ENCODE measurements around the gene CARD9. TPM values are rescaled to one million over a fixed set of nuclear protein-coding genes. Genes with fewer than 3 reads are reported as not detected.

CARD9 gene
- total and polyA plus RNA-seq, 2 donors, result 2.8 to 3.5 TPM

- Histone ChIP-seq H3K4me3 (ENCODE audit: low read length in 2 of 2) (peak within 1 kb of the TSS; percentile 74 to 99), H3K4me1 (ENCODE audit: control insufficient read depth in 2 of 2, insufficient read depth in 2 of 2, low read length in 2 of 2) (peaks cover 6 to 10% of the 10 kb centered on the region in 2 donors), H3K27ac (ENCODE audit: low read depth in 1 of 2, low read length in 1 of 2) (peak within 1 kb of the TSS; percentile 83 to 96), H3K9me3 (ENCODE audit: control insufficient read depth in 2 of 2, insufficient read depth in 1 of 2, low read length in 1 of 2) (peaks cover 0 to 12% of the 10 kb centered on the region in 2 donors), H3K27me3 (ENCODE audit: control insufficient read depth in 2 of 2, insufficient read depth in 1 of 2, low read length in 1 of 2) (peaks cover 2 to 11% of the 10 kb centered on the region in 2 donors), H3K36me3 (ENCODE audit: control insufficient read depth in 2 of 2, insufficient read depth in 2 of 2, low read length in 1 of 2) (peaks cover 0 to 36% of the 10 kb centered on the region in 2 donors)
- 1% methylated on average over 97 of the region's 97 CpGs for WGBS
- peak; percentile 69 to 95 (median 89) for DNase-seq (ENCODE audit: low read depth in 6 of 9, low spot score in 9 of 9)
Measured at GRCh38 chr9:136363106-136363948, 10.1 kb downstream of the CARD9 start, which contains the start of gene DNLZ. Gene DNLZ, minus strand, starts transcription at chr9:136363744. Its CDS starts 30 bp downstream, at chr9:136363714.

DNA sequence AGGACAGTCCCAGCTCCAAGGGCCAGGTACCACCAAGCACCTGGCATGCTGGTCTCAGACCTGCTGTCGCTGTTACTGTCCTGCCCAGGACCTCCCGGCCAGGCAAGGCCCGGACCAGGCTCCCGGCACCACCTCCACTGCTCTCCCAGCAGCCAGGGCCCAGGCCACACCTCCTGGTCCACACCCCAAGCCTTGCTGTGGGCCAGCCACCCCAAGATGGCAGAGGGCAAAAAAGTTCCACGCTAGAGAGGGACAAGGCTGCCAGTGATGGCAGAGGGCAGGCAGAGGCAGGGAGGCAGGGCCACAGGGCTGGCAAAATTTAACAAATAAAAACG, 11.1 kb downstream of the CARD9 start:
- DNase-seq (ENCODE audit: low read depth in 6 of 9, low spot score in 9 of 9), result no peak
- Histone ChIP-seq H3K9me3 (ENCODE audit: control insufficient read depth in 2 of 2, insufficient read depth in 1 of 2, low read length in 1 of 2) (peaks cover 0 to 12% of the 10 kb centered on the region in 2 donors), H3K27me3 (ENCODE audit: control insufficient read depth in 2 of 2, insufficient read depth in 1 of 2, low read length in 1 of 2) (peaks cover 2 to 11% of the 10 kb centered on the region in 2 donors), H3K4me1 (ENCODE audit: control insufficient read depth in 2 of 2, insufficient read depth in 2 of 2, low read length in 2 of 2) (peaks cover 6 to 10% of the 10 kb centered on the region in 2 donors), H3K36me3 (ENCODE audit: control insufficient read depth in 2 of 2, insufficient read depth in 2 of 2, low read length in 1 of 2) (peaks cover 0 to 44% of the 10 kb centered on the region in 2 donors), H3K4me3 (ENCODE audit: low read length in 2 of 2) (no peak overlapping the region), H3K27ac (ENCODE audit: low read depth in 1 of 2, low read length in 1 of 2) (no peak overlapping the region)
- WGBS, result 98% methylated on average over 6 of the region's 6 CpGs

GRCh38 chr9:136361754-136362449, 11.6 kb downstream of the CARD9 start:
- DNase-seq (ENCODE audit: low read depth in 6 of 9, low spot score in 9 of 9), result no peak
- H3K36me3 ChIP-seq (ENCODE audit: control insufficient read depth in 2 of 2, insufficient read depth in 2 of 2, low read length in 1 of 2), result peaks cover 0 to 44% of the 10 kb centered on the region in 2 donors

GRCh38 chr9:136361047-136361753, 12.3 kb downstream of the CARD9 start:
- 95% methylated on average over 43 of the region's 43 CpGs for WGBS
- H3K27ac ChIP-seq (ENCODE audit: low read depth in 1 of 2, low read length in 1 of 2), result no peak overlapping the region
- peaks cover 3 to 44% of the 10 kb centered on the region in 2 donors for H3K36me3 ChIP-seq (ENCODE audit: control insufficient read depth in 2 of 2, insufficient read depth in 2 of 2, low read length in 1 of 2)
- no peak for DNase-seq (ENCODE audit: low read depth in 6 of 9, low spot score in 9 of 9)
- peaks cover 6 to 10% of the 10 kb centered on the region in 2 donors for H3K4me1 ChIP-seq (ENCODE audit: control insufficient read depth in 2 of 2, insufficient read depth in 2 of 2, low read length in 2 of 2)
- H3K27me3 ChIP-seq (ENCODE audit: control insufficient read depth in 2 of 2, insufficient read depth in 1 of 2, low read length in 1 of 2), result peaks cover 2 to 11% of the 10 kb centered on the region in 2 donors
- H3K4me3 ChIP-seq (ENCODE audit: low read length in 2 of 2), result no peak overlapping the region
- H3K9me3 ChIP-seq (ENCODE audit: control insufficient read depth in 2 of 2, insufficient read depth in 1 of 2, low read length in 1 of 2), result peaks cover 0 to 12% of the 10 kb centered on the region in 2 donors

More at GRCh38 chr9:136361754-136362449, 11.6 kb downstream of the CARD9 start:
- WGBS, result 96% methylated on average over 26 of the region's 26 CpGs
- H3K4me3 ChIP-seq (ENCODE audit: low read length in 2 of 2), result no peak overlapping the region
- peaks cover 2 to 11% of the 10 kb centered on the region in 2 donors for H3K27me3 ChIP-seq (ENCODE audit: control insufficient read depth in 2 of 2, insufficient read depth in 1 of 2, low read length in 1 of 2)
- peaks cover 0 to 12% of the 10 kb centered on the region in 2 donors for H3K9me3 ChIP-seq (ENCODE audit: control insufficient read depth in 2 of 2, insufficient read depth in 1 of 2, low read length in 1 of 2)
- H3K27ac ChIP-seq (ENCODE audit: low read depth in 1 of 2, low read length in 1 of 2), result no peak overlapping the region
- H3K4me1 ChIP-seq (ENCODE audit: control insufficient read depth in 2 of 2, insufficient read depth in 2 of 2, low read length in 2 of 2), result peaks cover 6 to 10% of the 10 kb centered on the region in 2 donors

GRCh38 chr9:136359774-136360718, 13.4 kb downstream of the CARD9 start:
- 92% methylated on average over 38 of the region's 38 CpGs for WGBS
- peaks cover 3 to 44% of the 10 kb centered on the region in 2 donors for H3K36me3 ChIP-seq (ENCODE audit: control insufficient read depth in 2 of 2, insufficient read depth in 2 of 2, low read length in 1 of 2)

DNA sequence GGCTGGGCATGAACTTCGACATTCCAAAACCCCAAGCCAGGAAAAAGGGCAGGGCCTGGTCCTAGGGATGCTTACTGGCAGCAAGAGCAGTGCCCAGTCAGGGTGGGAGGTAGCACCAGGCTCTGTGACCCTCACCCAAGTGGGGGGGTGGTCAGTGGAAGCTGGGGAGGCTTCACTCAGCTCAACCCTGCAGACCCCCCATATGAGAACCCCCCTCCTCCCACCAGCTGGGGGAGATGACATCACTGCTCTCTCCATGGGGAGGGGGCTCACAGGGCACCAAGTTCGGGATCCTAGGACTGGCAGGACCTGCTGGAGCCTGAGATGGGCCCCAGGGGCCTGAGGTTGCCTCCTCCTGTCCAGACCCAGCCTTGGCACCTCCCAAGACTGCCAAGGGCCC, 14.6 kb downstream of the CARD9 start:
- no peak for DNase-seq (ENCODE audit: low read depth in 6 of 9, low spot score in 9 of 9)
- Histone ChIP-seq H3K27me3 (ENCODE audit: control insufficient read depth in 2 of 2, insufficient read depth in 1 of 2, low read length in 1 of 2) (peaks cover 0 to 2% of the 10 kb centered on the region in 2 donors), H3K36me3 (ENCODE audit: control insufficient read depth in 2 of 2, insufficient read depth in 2 of 2, low read length in 1 of 2) (peaks cover 3 to 44% of the 10 kb centered on the region in 2 donors), H3K9me3 (ENCODE audit: control insufficient read depth in 2 of 2, insufficient read depth in 1 of 2, low read length in 1 of 2) (peaks cover 0 to 4% of the 10 kb centered on the region in 2 donors), H3K4me1 (ENCODE audit: control insufficient read depth in 2 of 2, insufficient read depth in 2 of 2, low read length in 2 of 2) (peaks cover 2 to 5% of the 10 kb centered on the region in 2 donors), H3K27ac (ENCODE audit: low read depth in 1 of 2, low read length in 1 of 2) (no peak overlapping the region), H3K4me3 (ENCODE audit: low read length in 2 of 2) (no peak overlapping the region)
- 88% methylated on average over 2 of the region's 2 CpGs for WGBS

More at GRCh38 chr9:136359774-136360718, 13.4 kb downstream of the CARD9 start:
- Histone ChIP-seq H3K4me1 (ENCODE audit: control insufficient read depth in 2 of 2, insufficient read depth in 2 of 2, low read length in 2 of 2) (peaks cover 6 to 10% of the 10 kb centered on the region in 2 donors), H3K4me3 (ENCODE audit: low read length in 2 of 2) (no peak overlapping the region), H3K27ac (ENCODE audit: low read depth in 1 of 2, low read length in 1 of 2) (no peak overlapping the region), H3K9me3 (ENCODE audit: control insufficient read depth in 2 of 2, insufficient read depth in 1 of 2, low read length in 1 of 2) (peaks cover 0 to 12% of the 10 kb centered on the region in 2 donors), H3K27me3 (ENCODE audit: control insufficient read depth in 2 of 2, insufficient read depth in 1 of 2, low read length in 1 of 2) (peaks cover 2 to 10% of the 10 kb centered on the region in 2 donors)
- no peak for DNase-seq (ENCODE audit: low read depth in 6 of 9, low spot score in 9 of 9)

DNA sequence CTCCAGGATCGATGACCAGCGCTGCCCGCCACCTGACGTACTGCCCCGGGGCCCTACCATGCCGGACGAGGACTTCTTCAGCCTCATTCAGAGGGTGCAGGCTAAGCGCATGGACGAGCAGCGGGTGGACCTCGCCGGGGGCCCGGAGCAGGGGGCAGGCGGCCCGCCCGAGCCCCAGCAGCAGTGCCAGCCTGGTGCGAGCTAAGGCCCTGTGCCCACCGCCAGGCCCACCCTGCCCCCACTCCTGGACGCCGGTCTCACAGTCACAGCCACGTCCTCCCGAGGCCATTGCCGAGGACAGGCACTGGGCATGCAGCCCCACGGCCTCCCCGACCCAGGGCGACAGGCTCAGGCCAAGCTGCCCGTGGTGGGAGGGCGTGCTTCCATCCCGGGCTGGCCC, 15.5 kb downstream of the CARD9 start:
- WGBS, result 96% methylated on average over 29 of the region's 29 CpGs
- no peak for DNase-seq (ENCODE audit: low read depth in 6 of 9, low spot score in 9 of 9)
- no peak overlapping the region for H3K27ac ChIP-seq (ENCODE audit: low read depth in 1 of 2, low read length in 1 of 2)
- H3K36me3 ChIP-seq (ENCODE audit: control insufficient read depth in 2 of 2, insufficient read depth in 2 of 2, low read length in 1 of 2), result peaks cover 3 to 44% of the 10 kb centered on the region in 2 donors
- H3K9me3 ChIP-seq (ENCODE audit: control insufficient read depth in 2 of 2, insufficient read depth in 1 of 2, low read length in 1 of 2), result peaks cover 0 to 3% of the 10 kb centered on the region in 2 donors
- H3K27me3 ChIP-seq (ENCODE audit: control insufficient read depth in 2 of 2, insufficient read depth in 1 of 2, low read length in 1 of 2), result no peaks in the 10 kb centered on the region
- H3K4me3 ChIP-seq (ENCODE audit: low read length in 2 of 2), result no peak overlapping the region
- peaks cover 0 to 12% of the 10 kb centered on the region in 2 donors for H3K4me1 ChIP-seq (ENCODE audit: control insufficient read depth in 2 of 2, insufficient read depth in 2 of 2, low read length in 2 of 2)

DNA sequence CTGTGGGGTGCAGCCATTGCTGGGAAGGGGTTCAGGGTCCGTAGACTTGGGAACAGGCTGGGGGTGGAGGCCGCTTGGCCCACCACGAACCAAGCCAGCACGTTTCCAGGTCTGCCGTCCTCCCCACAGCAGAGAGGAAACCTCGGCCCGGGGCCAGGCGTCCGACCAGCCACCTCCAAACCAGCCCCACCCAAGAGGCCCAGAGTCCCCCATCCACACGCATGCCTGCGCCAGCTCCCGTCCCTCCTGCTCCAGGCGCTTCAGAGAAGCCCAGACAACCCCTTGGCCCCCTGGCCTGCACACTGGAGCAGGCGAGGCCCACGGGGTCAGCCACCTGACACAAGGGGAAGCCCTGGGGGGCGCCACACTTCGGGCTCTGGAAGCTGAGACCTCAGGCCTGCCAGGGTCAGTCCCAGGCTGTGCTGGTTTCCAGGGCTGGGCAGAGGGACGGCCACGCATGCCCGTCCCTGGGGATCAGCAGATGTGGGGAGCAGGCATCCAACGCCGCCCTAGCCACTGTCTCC, 16.2 kb downstream of the CARD9 start:
- H3K9me3 ChIP-seq (ENCODE audit: control insufficient read depth in 2 of 2, insufficient read depth in 1 of 2, low read length in 1 of 2), result peaks cover 0 to 3% of the 10 kb centered on the region in 2 donors
- H3K27me3 ChIP-seq (ENCODE audit: control insufficient read depth in 2 of 2, insufficient read depth in 1 of 2, low read length in 1 of 2), result no peaks in the 10 kb centered on the region
- H3K4me1 ChIP-seq (ENCODE audit: control insufficient read depth in 2 of 2, insufficient read depth in 2 of 2, low read length in 2 of 2), result peaks cover 0 to 20% of the 10 kb centered on the region in 2 donors
- no peak overlapping the region for H3K4me3 ChIP-seq (ENCODE audit: low read length in 2 of 2)
- no peak for DNase-seq (ENCODE audit: low read depth in 6 of 9, low spot score in 9 of 9)
- H3K27ac ChIP-seq (ENCODE audit: low read depth in 1 of 2, low read length in 1 of 2), result no peak overlapping the region
- 92% methylated on average over 22 of the region's 22 CpGs for WGBS
- peaks cover 3 to 41% of the 10 kb centered on the region in 2 donors for H3K36me3 ChIP-seq (ENCODE audit: control insufficient read depth in 2 of 2, insufficient read depth in 2 of 2, low read length in 1 of 2)

All from thymus (tissue), 11 donors.